Fibroblast of upper back skin (primary cell): ENCODE results near the gene MMP11.
A peak's percentile ranks its signal among the peaks of the same experiment; 100 is the strongest.
"Not testable (repeated sequence)": the region's sequence is repeated elsewhere in the genome, so short reads cannot be mapped to it uniquely, and the experiment has no call there.

Experiments
- DNase-seq: peaks from one replicate; pipeline ENCODE4 v3.0.0-alpha.2; 2013

The MMP11 gene

GRCh38 chr22:23772649-23773473, at the start of gene MMP11:
Gene MMP11 (plus strand): TSS chr22:23772849. CDS start chr22:23772871, 22 bp downstream.
- DNase-seq = peak; percentile 36

- not testable (repeated sequence) for DNase-seq
These were observed 44.5 kb upstream of the MMP11 start for GRCh38 chr22:23728108-23728507.

GRCh38 chr22:23737696-23738095, 35.0 kb upstream of the MMP11 start:
- no peak for DNase-seq

- DNase-seq = no peak
These were observed 30.0 kb upstream of the MMP11 start for GRCh38 chr22:23742505-23743264.

- DNase-seq = no peak
These were observed 29.3 kb upstream of the MMP11 start for GRCh38 chr22:23743303-23743705.

GRCh38 chr22:23744001-23744400, 28.6 kb upstream of the MMP11 start:
- DNase-seq = no peak

GRCh38 chr22:23744485-23744884, 28.2 kb upstream of the MMP11 start:
- DNase-seq = no peak

GRCh38 chr22:23745791-23746190, 26.9 kb upstream of the MMP11 start:
- no peak for DNase-seq

- no peak for DNase-seq
These were observed 22.8 kb upstream of the MMP11 start for GRCh38 chr22:23749841-23750301.

GRCh38 chr22:23750367-23750713, 22.3 kb upstream of the MMP11 start:
- no peak for DNase-seq

GRCh38 chr22:23750714-23751440, 21.8 kb upstream of the MMP11 start, which contains the start of gene ZNF70:
Gene ZNF70 (minus strand): TSS chr22:23751112. CDS start chr22:23745140, 5,972 bp downstream.
- DNase-seq = peak; percentile 76

- DNase-seq = peak; percentile 17
These were observed 21.1 kb upstream of the MMP11 start for GRCh38 chr22:23751441-23751996.

- no peak for DNase-seq
These were observed 20.5 kb upstream of the MMP11 start for GRCh38 chr22:23752090-23752691.

GRCh38 chr22:23752750-23753149, 19.9 kb upstream of the MMP11 start:
- no peak for DNase-seq

GRCh38 chr22:23753385-23753784, 19.3 kb upstream of the MMP11 start:
- no peak for DNase-seq

GRCh38 chr22:23754220-23754919, 18.3 kb upstream of the MMP11 start, which contains the start of gene VPREB3:
Gene VPREB3 (minus strand): TSS chr22:23754425. CDS start chr22:23754363, 62 bp downstream.
- DNase-seq = no peak

- no peak for DNase-seq
These were observed 17.5 kb upstream of the MMP11 start for GRCh38 chr22:23754980-23755636.

GRCh38 chr22:23755711-23756110, 16.9 kb upstream of the MMP11 start:
- DNase-seq = no peak

- DNase-seq = no peak
These were observed 15.8 kb upstream of the MMP11 start for GRCh38 chr22:23756891-23757290.

GRCh38 chr22:23759566-23759965, 13.1 kb upstream of the MMP11 start:
- DNase-seq = no peak

GRCh38 chr22:23760056-23760455, 12.6 kb upstream of the MMP11 start:
- DNase-seq = no peak
